KOPT-K1 (cell line): ENCODE data around the gene EGLN2.
"Not testable (repeated sequence)": the region's sequence is repeated elsewhere in the genome, so short reads cannot be mapped to it uniquely, and the experiment has no call there.

ENCODE experiments used
- H3K27ac ChIP-seq: fragments of 200-600 bp; sonication (generic); 2 replicates; pipeline ENCODE4 v1.5.1; 2016; ENCODE audit warnings: antibody characterized with exemption, mild to moderate bottlenecking, low read depth, low read length; ENCODE audit not compliant: poor library complexity, severe bottlenecking
- H3K36me3 ChIP-seq: fragments of 200-600 bp; sonication (generic); 2 replicates; pipeline ENCODE4 v1.5.1; 2017; ENCODE audit warnings: antibody characterized with exemption, mild to moderate bottlenecking, low read length, moderate library complexity; ENCODE audit not compliant: insufficient read depth
- H3K9me3 ChIP-seq: fragments of 200-600 bp; sonication (generic); 2 replicates; pipeline ENCODE4 v1.5.1; 2017; ENCODE audit warnings: antibody characterized with exemption, low read length, mild to moderate bottlenecking; ENCODE audit not compliant: insufficient read depth, poor library complexity, severe bottlenecking

EGLN2 gene

GRCh38 chr19:40831502-40832430 is 32.8 kb downstream of the EGLN2 start:
- H3K27ac ChIP-seq, result no peak overlapping the region
- H3K9me3 ChIP-seq, result no peaks in the 10 kb centered on the region

GRCh38 chr19:40832431-40832790 is 33.4 kb downstream of the EGLN2 start:
- not testable (repeated sequence) for H3K9me3 ChIP-seq, H3K36me3 ChIP-seq, H3K27ac ChIP-seq

More at GRCh38 chr19:40831502-40832430, 32.8 kb downstream of the EGLN2 start:
- H3K36me3 ChIP-seq, result no peaks in the 10 kb centered on the region; the same call in 1 of the 2 replicates

GRCh38 chr19:40833728-40834533 is 34.9 kb downstream of the EGLN2 start:
- H3K9me3 ChIP-seq, H3K36me3 ChIP-seq, H3K27ac ChIP-seq: not testable (repeated sequence)

- Histone ChIP-seq H3K27ac (no peak overlapping the region), H3K9me3 (no peaks in the 10 kb centered on the region), H3K36me3 (no peaks in the 10 kb centered on the region)
Measured at GRCh38 chr19:40836754-40837429, 37.9 kb downstream of the EGLN2 start.

- H3K27ac ChIP-seq, H3K9me3 ChIP-seq, H3K36me3 ChIP-seq: not testable (repeated sequence)
Measured at GRCh38 chr19:40838477-40838876, 39.5 kb downstream of the EGLN2 start.

GRCh38 chr19:40842012-40842411 is 43.0 kb downstream of the EGLN2 start:
- H3K27ac ChIP-seq, H3K36me3 ChIP-seq, H3K9me3 ChIP-seq: not testable (repeated sequence)

GRCh38 chr19:40842997-40843652 is 44.1 kb downstream of the EGLN2 start:
- not testable (repeated sequence) for H3K9me3 ChIP-seq, H3K27ac ChIP-seq, H3K36me3 ChIP-seq

GRCh38 chr19:40843653-40844052 is 44.7 kb downstream of the EGLN2 start:
- not testable (repeated sequence) for H3K27ac ChIP-seq, H3K36me3 ChIP-seq, H3K9me3 ChIP-seq

GRCh38 chr19:40846722-40847121 is 47.7 kb downstream of the EGLN2 start:
- not testable (repeated sequence) for H3K9me3 ChIP-seq, H3K27ac ChIP-seq, H3K36me3 ChIP-seq

- not testable (repeated sequence) for H3K27ac ChIP-seq, H3K36me3 ChIP-seq, H3K9me3 ChIP-seq
Measured at GRCh38 chr19:40850277-40850676, 51.3 kb downstream of the EGLN2 start, which contains the start of gene CYP2A6. Gene CYP2A6 (minus strand): TSS chr19:40850447. CDS start chr19:40850426, 21 bp downstream.

- not testable (repeated sequence) for H3K9me3 ChIP-seq, H3K36me3 ChIP-seq, H3K27ac ChIP-seq
Measured at GRCh38 chr19:40852467-40853152, 53.6 kb downstream of the EGLN2 start.
